ENCODE measurements around the gene SLITRK6.

DNA sequence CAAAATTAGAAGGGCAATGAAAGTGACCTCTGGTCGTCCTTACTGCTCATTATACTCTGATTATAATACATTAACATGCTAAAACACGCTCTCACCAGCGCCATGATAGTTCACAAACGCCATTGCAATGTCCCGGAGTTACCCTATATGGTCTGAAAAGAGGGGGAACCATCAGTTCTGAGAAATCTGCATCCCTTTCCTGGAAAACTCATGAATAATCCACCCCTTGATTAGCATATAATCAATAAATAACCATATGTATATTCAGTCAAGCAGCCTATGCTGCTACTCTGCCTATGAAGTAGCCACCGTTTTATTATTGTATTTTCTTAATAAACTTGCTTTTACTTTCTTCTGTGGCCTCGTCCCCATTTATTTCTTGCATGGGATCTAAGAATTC is 24.6 kb upstream of the SLITRK6 start:
- TF ChIP-seq EZH2 (IDR thresholded peaks at IDR 0.05; ENCODE audit: borderline replicate concordance, low read depth, low read length, severe bottlenecking) (no peak), POLR2A (IDR thresholded peaks at IDR 0.05; ENCODE audit: low read depth, low read length) (no peak), MYC (IDR thresholded peaks at IDR 0.05; ENCODE audit: low read depth, low read length) (no peak), POLR2AphosphoS5 (IDR thresholded peaks at IDR 0.05; ENCODE audit: insufficient read depth, low read depth, low read length) (no peak), FOS (IDR thresholded peaks at IDR 0.05; ENCODE audit: borderline replicate concordance, insufficient read depth, low read length) (no peak), GATA2 (IDR thresholded peaks at IDR 0.05; ENCODE audit: insufficient read depth, insufficient read length, low read depth, low read length) (no peak)
- TF ChIP-seq, protein P1, sequence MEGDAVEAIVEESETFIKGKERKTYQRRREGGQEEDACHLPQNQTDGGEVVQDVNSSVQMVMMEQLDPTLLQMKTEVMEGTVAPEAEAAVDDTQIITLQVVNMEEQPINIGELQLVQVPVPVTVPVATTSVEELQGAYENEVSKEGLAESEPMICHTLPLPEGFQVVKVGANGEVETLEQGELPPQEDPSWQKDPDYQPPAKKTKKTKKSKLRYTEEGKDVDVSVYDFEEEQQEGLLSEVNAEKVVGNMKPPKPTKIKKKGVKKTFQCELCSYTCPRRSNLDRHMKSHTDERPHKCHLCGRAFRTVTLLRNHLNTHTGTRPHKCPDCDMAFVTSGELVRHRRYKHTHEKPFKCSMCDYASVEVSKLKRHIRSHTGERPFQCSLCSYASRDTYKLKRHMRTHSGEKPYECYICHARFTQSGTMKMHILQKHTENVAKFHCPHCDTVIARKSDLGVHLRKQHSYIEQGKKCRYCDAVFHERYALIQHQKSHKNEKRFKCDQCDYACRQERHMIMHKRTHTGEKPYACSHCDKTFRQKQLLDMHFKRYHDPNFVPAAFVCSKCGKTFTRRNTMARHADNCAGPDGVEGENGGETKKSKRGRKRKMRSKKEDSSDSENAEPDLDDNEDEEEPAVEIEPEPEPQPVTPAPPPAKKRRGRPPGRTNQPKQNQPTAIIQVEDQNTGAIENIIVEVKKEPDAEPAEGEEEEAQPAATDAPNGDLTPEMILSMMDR (IDR thresholded peaks at IDR 0.05; ENCODE audit: extremely low read depth in 1 of 2, insufficient read depth in 1 of 2, low read depth in 1 of 2, low read length in 2 of 2), result no peak
- TF ChIP-seq, protein P2, sequence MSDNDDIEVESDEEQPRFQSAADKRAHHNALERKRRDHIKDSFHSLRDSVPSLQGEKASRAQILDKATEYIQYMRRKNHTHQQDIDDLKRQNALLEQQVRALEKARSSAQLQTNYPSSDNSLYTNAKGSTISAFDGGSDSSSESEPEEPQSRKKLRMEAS (IDR thresholded peaks at IDR 0.05; ENCODE audit: insufficient read depth, insufficient read length), result no peak
